Activated CD4-positive, alpha-beta T cell treated with anti-CD3 and anti-CD28 coated beads for 24 hours (primary cell): Measurements from ENCODE around the gene ZFYVE28.
A peak's percentile ranks its signal among the peaks of the same experiment; 100 is the strongest.
"Not testable (repeated sequence)": the region's sequence is repeated elsewhere in the genome, so short reads cannot be mapped to it uniquely, and the experiment has no call there.

Experiments
- DNase-seq, 2 donors: peaks; one replicate each; pipeline ENCODE4 v3.0.0-alpha.2; 2020; ENCODE audit warnings: low read depth in 2 of 2

The ZFYVE28 gene

DNA sequence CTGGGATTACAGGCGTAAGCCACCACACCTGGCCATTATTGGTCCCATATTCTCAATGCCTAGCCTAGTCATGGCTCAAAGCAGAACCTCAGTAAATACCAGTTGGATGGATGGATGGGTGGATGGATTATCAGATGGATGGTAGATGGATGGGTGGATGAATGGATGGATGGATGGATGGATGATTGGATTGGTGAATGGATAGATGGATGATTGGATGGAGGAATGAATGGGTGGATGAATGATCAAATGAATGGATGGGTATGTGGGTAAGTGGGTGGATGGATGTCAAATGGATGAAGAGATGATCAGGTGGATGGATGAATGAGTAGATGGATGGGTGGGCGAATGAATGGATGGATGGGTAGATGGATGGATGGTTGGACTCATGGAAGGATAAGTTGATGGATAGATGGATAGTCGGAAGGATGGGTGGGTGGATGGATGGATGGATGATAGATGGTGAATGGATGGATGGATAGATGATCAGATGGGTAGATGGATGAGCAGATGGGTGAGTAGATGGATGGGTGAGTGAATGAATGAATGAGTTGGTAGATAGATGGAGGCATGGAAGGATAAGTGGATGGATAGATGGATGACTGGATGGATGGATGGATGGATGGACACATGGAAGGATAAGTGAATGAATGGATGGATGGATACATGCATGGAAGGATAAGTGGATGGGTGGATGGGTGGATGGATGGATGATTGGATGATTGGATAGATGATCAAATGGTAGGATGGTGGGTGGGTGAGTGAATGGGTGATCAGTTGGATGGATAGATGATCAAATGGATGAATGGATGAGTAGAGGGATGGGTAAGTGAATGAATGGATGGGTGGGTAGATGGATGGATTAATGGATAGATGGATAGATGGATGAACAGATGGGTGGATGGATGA lies 28.5 kb upstream of the ZFYVE28 start:
- no peak for DNase-seq

DNA sequence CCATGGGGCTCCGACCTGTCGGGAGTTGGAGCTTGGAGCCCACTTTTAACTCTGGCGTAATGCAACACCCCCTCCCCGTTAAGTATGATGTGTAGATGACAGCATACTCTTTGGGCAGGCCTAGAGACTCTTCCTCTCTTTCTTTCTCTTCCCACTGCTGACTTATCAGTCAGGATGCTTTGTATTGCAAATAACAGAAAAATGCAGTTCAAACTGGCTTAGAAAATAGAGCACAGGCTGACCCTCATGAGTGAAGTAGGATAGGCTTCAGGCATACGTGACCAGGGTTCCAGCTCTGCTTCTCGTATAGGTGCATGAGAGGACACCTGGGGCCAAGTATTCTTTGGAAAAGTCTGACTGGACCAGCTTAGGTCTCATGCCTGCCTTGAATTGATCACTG lies 27.1 kb upstream of the ZFYVE28 start:
- DNase-seq = no peak

DNA sequence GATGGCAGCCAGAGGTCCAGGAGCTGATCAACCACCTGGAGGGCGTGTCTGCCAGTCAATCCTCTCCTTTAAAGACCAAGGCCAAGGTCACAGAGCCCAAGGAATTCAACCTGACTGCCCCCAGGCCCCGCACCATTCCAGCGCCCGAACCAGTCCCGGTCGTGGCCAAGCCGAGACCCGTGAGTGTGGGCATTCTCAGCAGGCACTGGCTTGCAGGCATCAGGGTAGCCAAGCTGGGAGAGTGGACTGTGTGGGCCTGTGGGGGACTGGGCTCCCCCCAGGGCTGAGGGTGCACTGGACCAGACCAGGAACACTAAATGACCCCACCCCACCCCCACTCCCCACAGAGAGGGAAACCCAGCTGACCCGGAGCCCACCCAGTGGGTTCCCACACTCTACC lies 26.7 kb upstream of the ZFYVE28 start:
- DNase-seq = no peak

DNA sequence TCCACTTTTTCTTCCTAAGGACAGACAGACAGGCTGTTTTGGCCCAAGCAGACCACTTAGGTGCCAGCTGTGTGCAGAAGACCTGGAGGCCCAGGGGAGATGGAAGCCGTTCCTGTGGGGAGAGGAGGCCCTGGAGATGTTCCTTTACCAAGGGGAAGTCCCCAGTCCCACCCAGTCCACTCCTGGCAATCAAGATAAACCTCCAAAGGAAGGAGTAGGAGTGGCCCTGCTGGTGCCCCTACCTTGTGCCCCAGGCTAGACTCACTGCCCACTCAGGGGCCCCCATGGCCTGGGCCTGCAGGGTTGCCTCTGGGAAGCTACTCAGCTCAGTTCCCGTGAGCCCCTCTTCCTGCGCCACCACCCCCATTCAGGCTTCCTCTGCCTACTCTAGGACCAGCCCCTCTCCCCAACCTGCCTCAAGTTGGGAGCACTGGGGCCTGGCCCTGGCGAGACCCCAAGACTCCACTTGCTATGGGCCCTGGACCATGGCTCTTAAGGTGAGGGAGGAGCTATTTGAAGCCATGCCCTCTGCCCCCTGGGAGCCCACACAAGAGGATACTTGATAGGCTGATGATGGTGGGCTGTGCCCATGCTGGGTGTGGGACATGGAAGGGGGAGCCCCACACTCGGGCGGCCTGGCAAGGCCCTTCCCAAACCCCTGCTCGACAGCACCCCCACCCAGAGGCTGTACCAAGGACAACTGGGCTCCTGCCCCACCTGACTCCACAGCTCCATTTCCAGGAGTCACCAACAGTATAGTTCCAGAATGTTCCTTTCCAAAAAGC lies 25.7 kb upstream of the ZFYVE28 start:
- no peak for DNase-seq

DNA sequence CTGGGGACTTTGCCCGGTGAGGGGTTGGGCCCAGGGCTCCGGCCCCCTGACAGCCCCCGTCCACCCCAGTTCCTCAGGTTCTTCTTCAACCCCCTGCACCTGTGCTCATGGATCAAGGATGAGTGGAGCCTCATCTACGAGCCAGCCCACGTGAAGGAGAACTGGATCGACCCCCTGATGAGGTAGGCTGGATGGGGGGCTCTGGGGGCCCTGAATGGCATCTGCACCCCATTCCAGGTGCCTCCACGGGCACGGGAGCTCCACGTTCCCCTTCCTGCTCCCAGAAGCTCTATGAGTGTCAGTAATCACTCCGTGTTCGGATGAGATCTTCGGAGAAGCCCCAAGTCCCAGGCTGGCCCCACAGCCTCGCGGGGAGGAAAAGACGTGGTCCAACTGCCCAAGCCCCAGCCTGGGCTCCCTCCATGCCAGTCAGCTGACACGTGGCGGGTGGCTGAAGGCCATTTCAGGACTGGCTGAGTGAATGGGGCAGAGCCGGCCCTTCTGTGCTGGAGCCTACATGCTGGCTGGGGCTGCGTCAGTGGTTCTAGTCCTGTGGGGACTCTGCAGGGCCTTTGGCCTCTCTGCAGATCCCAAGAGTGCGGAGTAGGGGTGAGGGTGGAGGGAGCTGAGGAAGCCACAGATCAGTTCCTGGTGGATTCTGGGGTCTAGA lies 24.8 kb upstream of the ZFYVE28 start:
- no peak for DNase-seq

DNA sequence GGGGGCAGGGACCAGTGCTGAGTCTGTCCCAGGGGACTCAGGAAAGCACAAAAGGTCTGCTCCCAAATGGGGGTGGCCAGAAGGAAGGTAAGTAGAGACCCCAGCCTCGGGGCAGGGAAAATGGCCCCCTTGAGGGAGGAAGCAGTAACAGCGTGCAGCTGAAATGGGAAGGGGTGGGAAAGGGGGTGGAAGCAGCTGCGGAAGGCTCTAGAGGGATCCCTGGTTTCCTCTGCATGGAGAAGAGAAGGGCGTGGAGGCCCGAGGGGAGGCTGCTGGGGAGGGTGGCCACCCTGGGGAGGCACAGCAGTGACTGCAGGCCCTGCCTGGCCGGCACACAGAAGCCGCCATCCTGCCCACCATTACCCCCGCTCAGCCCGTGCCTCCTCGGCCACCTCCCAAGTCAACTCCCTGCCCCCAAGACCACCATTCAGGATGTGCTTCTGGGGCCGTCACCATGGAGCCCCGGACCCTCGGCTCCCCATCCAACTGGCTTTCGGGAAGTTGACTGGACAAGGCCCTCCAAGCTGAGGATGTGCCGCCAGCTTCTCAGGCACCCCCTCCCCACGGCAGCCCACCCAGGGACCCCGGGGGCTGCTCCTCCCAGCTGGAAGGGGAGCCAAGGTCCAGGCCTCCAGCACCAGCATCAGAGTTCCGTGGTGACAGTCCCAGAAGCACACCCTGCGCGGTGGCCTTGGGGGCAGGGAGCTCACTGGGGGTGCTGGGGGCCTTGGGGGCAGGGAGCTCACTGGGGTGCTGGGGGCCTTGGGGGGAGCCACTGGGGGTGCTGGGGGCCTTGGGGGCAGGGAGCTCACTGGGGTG lies 23.9 kb upstream of the ZFYVE28 start:
- DNase-seq = no peak

DNA sequence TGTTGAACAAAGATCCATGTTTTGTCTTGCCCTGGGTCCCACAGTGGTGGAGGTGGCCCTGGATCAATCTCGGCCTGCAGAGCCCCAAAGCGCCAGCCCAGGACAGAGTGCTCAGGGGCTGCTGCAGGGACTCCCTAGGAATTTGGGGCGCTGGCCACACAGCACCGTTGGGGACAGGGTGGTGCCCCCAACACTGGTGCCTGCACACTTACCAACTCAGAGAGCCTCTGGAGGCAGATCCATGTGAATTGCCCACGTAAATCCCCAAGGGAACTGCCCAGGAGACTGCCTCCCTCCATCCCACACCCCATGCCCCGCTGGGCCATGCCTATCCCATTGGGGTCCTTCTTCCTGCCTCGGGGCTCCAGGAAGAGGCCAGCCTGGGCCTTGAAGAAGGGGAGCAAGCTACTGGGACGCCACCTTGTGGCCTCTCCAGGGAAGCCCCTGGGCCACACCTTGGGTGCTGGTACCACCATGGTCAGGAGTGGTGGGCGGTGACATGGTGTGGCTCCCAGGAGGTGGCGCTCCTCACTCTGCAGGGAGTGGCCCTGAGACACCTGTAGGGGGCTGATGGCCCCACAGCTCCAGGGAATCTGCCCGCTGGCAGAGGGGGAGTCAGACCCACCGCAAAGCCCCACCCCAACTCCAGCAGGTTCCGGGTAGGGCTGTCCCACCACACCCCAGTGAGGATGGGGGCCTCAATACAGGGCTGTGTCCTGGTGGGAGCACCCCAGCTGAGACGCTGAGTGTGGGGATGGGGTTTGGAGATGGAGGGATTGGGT lies 23.1 kb upstream of the ZFYVE28 start:
- DNase-seq = peak; percentile 52 to 73

DNA sequence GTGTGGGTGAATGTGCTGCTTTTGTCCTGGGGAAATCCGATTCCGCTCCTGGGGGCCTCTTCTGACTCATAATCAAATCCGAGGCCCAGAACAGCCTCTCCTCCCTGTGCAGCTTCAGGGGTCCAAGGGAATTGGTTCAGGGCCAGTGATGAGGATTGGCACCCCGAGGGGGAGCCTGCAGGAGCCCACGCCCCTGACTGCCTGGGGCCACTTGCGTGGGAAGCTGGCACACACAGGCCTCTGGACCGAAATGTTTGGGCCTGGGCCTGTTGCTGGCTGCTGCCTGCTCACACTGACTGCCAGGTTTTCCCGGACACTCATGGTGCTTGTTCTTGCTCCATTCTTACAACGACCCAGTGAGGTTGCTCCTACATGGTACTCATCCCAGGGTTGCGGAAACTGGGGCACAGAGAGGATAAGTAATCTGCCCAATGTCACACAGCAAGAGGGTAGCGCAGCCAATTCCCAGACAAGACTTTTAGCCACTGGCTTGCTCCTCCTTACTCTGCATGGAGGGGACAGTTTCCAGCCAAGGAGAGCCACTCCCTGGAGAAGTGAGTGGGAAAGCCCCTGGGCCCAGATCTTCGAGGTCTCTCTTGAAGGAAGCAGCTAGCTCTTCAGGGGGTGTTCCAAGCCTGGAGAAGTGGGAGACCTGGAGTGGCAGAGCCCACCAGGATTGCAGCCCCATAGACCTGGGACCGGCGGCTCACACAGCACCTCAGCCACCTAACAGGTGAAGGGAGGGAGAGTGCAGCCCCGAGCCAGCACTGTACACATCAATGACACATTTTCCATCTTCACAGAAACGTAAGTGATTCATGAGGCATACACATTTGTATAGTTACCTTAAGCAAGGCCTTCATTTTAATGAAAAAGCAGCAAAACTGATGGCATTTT lies 20.6 kb upstream of the ZFYVE28 start:
- DNase-seq = no peak

DNA sequence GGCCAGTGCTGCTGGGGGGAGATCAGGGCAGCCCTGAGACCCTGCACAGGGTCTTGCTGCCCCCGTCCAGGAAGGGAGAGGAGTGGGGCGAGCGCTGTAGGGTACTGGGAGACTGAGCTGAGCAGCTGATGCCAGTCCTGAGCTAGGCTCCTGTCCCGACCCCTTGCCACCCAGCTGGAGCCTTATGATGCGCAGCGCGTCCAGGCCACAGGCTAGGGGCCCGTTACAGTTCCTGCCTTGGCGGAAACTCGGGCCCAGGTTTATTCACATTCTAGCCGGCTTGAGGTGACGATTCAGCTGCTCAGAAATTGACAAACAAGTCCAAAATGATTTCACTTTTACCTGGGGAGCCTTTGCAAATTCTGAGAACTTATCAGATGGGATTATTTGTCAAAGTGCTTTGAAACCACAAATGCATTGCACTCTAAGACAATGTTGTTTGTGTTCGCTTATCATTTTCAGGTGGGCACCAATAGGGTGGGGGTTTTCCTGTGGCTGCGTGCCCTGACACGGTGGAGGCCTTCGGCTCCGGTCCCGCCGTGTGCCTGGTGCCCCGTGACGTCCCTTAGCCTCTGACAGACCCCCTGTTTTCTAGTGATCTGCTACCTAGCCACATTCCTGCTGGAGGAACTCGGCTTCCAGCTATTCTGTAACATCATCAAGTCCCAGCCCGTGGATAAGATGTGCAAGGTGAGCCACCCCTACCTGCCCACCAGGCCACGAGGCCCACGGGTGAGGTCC lies 19.2 kb upstream of the ZFYVE28 start:
- DNase-seq = no peak

DNA sequence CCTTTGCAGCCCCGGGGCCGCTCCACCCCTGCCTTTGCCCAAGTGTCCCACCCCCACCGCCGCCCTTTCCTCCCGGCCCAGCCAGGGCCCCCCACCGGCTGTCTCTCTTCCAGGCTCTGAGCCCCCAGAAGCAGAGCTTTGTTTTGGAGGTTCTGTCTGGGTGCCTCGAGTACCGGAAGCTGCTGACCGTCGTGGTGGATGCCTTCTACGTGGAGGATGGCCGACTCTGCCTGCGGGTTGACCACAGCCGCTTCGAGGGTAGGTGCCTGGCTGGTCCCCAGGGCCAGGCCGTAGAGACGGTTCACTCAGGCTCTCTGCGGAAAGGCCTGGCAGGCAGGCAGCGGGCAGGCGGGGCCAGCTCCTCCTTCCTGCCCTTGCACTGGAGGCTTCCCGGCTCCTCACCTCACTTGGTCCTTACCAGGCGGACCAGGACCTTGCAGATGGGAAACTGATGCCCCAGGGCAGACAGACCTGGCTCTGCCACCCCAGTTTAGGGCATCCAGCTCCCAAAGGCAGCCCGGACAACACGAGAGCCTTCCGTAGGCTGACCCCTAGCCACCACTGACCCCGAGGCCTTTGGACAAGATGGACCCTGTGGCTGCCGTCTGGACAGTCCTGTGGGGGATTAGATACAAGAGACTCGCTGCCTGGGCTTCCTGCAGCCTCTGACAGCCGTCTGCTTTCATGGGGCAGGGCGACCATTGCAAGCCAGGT lies 18.5 kb upstream of the ZFYVE28 start:
- DNase-seq = no peak

DNA sequence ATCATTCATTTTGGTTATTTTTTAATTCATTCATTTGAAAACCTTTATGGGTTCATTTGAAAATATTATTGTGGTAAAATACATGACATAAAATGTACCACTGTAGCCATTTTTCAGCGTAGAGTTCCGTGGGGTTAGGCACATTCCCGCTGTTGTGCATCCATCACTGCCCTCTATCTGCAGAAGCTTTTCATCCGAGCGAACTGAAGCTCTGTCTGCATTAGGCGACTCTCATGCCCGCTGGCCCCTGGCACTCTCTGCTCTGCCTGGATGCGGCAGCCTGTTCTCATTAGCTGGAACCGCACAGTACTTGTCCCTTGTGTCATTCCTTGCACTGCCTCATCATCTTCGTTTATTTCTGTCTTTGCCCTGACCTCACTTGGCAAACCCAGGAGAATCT lies 17.9 kb upstream of the ZFYVE28 start:
- DNase-seq = no peak

DNA sequence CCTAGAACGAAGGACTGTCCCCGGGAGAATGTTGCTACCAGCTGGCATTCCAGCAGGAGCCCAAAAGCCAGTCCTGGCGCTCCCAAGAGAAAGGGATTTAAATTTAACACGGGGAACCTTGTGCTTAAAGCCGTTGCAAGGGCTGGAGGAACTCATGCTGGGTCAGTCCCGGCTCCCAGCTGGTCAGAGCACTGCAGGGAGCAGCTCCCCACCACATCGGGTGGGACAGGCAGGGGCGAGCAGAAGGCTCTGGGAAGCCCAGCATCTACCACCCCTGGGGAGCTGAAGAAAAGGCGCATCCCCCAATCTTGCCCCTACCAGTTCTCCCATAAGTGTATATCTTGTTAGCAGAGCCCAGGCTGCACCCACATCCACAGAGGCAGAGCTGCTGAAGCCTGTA lies 16.0 kb upstream of the ZFYVE28 start:
- no peak for DNase-seq

DNA sequence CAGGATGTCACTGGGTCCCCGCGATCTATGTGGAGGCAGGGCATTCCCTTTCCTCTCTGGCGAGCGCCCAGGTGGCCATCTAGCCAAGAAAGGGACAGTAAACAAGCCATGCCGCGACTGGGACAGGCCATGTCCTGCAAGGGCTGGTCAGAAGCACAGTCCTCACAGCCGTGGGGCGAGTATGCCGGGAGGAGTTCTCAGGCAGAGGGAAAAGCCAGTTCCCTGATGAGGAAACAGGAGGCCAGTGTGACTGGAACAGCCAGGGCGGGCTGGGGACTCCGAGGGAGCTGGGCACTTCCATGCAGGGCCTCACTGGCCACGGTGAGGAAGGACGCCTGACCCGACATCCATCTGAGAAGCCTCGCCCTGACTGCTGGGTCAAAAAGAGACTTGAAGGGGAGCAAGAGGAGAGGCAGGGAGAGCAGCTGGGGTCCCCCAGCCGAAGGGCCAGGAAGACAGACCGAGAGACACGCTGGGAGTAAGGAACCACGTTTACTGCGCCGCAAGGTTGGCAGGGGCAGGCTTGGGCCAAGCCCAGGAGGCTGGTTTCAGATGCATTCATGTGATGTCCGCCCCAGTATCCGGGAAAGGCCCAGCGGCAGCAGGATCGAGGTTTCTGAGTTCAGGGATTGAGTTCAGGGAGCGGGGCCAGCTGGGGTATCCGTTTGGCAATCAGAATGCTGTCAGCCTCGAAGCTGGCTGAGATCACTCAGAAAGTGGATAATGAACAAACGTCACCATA lies 15.3 kb upstream of the ZFYVE28 start:
- DNase-seq = no peak

DNA sequence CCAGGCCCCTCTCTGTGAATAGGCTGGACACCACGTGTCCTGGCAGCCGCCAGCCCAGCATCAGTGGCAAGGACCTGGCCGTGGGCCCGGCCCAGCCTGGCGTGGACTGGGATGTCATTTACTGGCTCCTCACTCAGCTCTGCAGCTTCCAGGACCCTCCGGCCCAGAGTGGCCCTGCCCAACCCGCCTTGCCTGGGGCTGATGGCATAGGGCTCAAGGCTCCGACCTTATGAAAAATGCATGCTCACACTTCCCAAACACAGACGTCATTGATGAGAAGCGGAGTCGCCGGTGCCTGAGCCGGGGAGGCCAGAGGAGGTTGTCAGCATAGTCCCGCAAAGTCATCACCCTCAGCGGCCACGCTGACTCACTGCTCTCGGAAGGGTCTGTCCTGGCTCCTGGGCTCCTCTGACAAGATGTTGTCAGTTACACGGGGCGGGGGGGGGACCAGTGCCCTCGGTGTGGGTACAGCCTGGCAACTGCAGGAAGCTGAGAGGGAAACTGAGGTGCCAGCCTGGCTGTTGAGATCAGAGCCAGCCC lies 14.6 kb upstream of the ZFYVE28 start:
- DNase-seq = no peak

DNA sequence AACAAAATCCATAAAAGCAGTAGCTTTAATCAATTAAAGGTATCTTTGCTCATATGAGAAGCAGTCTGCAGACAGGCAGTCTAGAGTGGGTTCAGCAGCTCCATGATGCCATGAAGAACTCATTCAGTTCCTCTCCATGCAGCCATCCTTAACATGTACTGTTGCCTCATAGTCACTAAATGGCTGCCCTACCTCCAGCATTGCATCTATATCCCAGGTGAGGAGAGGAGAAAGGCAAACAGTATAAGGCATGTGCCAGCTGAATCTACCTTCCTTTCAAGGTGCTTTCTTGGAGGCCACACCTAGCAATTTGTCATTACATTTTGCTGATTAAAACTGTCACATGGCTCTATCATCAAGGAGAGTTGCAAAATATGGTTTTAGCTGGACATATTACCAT lies 13.6 kb upstream of the ZFYVE28 start:
- DNase-seq = no peak

DNA sequence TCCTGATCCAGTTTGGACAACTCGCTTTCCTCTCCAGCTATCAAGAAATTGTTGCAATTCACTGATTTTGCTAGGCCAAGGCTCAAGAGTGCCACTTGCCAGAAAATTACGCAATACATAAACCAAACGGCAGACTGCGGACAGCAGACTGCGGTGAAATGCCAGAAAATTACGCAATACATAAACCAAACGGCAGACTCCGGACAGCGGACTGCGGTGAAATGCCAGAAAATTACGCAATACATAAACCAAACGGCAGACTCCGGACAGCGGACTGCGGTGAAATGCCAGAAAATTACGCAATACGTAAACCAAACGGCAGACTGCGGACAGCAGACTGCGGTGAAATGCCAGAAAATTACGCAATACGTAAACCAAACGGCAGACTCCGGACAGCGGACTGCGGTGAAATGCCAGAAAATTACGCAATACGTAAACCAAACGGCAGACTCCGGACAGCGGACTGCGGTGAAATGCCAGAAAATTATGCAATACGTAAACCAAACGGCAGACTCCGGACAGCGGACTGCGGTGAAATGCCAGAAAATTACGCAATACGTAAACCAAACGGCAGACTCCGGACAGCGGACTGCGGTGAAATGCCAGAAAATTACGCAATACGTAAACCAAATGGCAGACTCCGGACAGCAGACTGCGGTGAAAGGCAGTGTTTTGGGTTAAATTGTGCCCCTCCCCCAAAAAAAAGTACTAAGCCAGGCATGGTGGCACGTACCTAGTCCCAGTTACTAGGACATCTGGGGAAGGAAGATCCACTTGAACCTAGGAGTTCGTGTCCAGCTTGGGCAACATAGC lies 11.7 kb upstream of the ZFYVE28 start:
- not testable (repeated sequence) for DNase-seq
